Immature natural killer cell (primary cell): ENCODE measurements around the gene MAJIN. TPM values are rescaled to one million over a fixed set of nuclear protein-coding genes. Genes with fewer than 3 reads are reported as not detected.
"Not testable (repeated sequence)": the region's sequence is repeated elsewhere in the genome, so short reads cannot be mapped to it uniquely, and the experiment has no call there.

Experiments
- DNase-seq, 3 donors: peaks; one replicate each; pipeline ENCODE4 v3.0.0; 2022; ENCODE audit warnings: mixed read lengths in 1 of 3
- H3K27ac Mint-ChIP-seq, 6 donors: one replicate each; pipeline ENCODE4 v1.8.0; 2020; ENCODE audit warnings: mixed read lengths in 6 of 6, mild to moderate bottlenecking in 5 of 6, inconsistent platforms in 4 of 6, moderate library complexity in 3 of 6
- H3K27me3 Mint-ChIP-seq, 3 donors: one replicate each; pipeline ENCODE4 v1.8.0; 2020 to 2021; ENCODE audit warnings: low read depth in 3 of 3, mild to moderate bottlenecking in 3 of 3, mixed read lengths in 3 of 3, moderate library complexity in 3 of 3, inconsistent platforms in 1 of 3
- H3K36me3 Mint-ChIP-seq, 3 donors: one replicate each; pipeline ENCODE4 v1.8.0; 2020; ENCODE audit warnings: mixed read lengths in 3 of 3, inconsistent platforms in 2 of 3, mild to moderate bottlenecking in 2 of 3
- H3K4me1 Mint-ChIP-seq, 2 donors: one replicate each; pipeline ENCODE4 v1.8.0; 2020; ENCODE audit warnings: inconsistent platforms in 2 of 2, mild to moderate bottlenecking in 2 of 2, mixed read lengths in 2 of 2, moderate library complexity in 1 of 2
- H3K4me3 Mint-ChIP-seq, 5 donors: one replicate each; pipeline ENCODE4 v1.8.0; 2020; ENCODE audit warnings: mild to moderate bottlenecking in 5 of 5, mixed read lengths in 5 of 5, inconsistent platforms in 3 of 5, moderate library complexity in 3 of 5
- H3K9me3 Mint-ChIP-seq, 6 donors: one replicate each; pipeline ENCODE4 v1.8.0; 2020; ENCODE audit warnings: mild to moderate bottlenecking in 6 of 6, mixed read lengths in 6 of 6, inconsistent platforms in 4 of 6, moderate library complexity in 3 of 6
- polyA plus RNA-seq, 3 donors: library from polyadenylated mRNA; unstranded; fragments of 300-500 nt; fragmentation: Illumina TruSeq; gene quantifications; one replicate each; pipeline ENCODE4 v1.2.3, GENCODE V29; 2021

Gene MAJIN, protein sequence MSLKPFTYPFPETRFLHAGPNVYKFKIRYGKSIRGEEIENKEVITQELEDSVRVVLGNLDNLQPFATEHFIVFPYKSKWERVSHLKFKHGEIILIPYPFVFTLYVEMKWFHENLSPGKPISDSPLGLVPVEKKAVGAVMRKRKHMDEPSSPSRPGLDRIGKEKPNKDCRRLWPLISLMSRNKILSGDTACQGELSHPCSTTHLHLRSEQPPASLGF
- not detected for polyA plus RNA-seq

DNA sequence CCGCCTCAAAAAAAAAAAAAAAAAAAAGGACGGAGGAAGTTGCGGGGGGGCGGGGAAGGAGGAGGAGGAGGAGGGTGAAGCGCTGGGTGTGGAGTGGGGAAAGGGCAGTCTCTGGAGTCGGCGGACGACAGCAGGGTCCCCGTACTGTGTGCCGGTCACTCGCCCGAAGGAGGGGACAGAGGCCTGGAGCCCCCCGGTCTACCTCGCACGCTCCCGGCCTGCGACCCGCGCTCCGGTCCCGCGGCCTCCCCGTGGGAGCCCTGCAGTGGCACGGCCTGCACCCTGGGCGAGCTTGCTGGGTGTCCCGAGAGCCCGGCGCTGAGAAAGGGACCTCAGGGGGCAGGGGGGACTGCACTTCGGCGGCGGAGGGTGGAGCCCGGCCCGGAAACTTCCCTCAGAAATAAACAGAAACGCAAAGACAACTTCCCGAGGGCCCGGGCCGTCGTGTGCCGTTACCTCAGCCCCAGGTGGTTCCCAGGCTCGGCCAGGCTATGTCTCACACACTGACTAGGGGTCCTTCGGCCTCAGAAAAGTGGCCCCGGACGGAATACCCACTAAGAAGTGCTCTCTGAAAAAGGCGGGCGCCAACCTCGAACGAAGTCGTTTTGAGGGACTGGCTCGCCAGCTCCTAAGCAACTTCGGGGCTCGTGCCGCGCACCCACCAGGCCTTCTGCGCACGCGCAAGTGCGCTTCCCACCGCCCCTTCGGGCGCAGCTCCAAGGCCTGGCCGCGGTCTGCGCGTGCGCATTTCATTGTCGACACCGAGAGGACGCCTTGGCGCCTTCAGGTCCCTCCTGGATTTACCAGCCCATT lies at the start of gene MAJIN:
Gene MAJIN, minus strand, starts transcription at position 688 of the 813 bp plus-strand sequence. CDS start 12,703 bp downstream, outside the sequence.
- Mint-ChIP-seq H3K4me3 (peak within 1 kb of the TSS; percentile 43 to 73 (median 65)), H3K36me3 (no peaks in the 10 kb centered on the region), H3K27ac (no peak within 1 kb of the TSS), H3K4me1 (peaks cover 13 to 20% of the 10 kb centered on the region in 2 donors), H3K9me3 (no peaks in the 10 kb centered on the region), H3K27me3 (peaks cover 0 to 18% (median 8%) of the 10 kb centered on the region in 3 donors)
- DNase-seq, result peak; percentile 70 to 81 (median 78)

DNA sequence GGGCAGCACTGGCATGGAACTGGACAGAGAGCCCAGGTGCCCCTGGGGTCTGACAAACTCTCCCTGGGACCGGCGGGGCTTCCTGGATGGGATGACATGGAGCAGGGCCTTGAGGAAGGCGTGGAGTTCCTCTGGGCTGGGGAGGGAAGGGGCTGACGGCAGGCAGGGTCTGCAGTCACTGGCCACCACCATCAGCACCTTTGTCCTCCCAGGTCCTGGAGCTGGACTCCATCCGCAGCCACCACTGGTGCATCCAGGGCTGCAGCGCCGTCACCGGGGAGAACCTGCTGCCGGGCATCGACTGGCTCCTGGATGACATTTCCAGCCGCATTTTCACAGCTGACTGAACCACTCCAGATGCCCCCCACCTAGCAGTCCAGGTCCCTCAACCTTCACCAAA lies 49.6 kb upstream of the MAJIN start:
- H3K9me3 Mint-ChIP-seq, result no peaks in the 10 kb centered on the region
- H3K27ac Mint-ChIP-seq, result no peak overlapping the region
- no peak for DNase-seq
- H3K27me3 Mint-ChIP-seq, result peaks cover 0 to 4% (median 1%) of the 10 kb centered on the region in 3 donors
- H3K4me1 Mint-ChIP-seq, result peaks cover 6 to 8% of the 10 kb centered on the region in 2 donors
- H3K36me3 Mint-ChIP-seq, result peaks cover 3 to 10% (median 9%) of the 10 kb centered on the region in 3 donors
- H3K4me3 Mint-ChIP-seq, result no peak overlapping the region

DNA sequence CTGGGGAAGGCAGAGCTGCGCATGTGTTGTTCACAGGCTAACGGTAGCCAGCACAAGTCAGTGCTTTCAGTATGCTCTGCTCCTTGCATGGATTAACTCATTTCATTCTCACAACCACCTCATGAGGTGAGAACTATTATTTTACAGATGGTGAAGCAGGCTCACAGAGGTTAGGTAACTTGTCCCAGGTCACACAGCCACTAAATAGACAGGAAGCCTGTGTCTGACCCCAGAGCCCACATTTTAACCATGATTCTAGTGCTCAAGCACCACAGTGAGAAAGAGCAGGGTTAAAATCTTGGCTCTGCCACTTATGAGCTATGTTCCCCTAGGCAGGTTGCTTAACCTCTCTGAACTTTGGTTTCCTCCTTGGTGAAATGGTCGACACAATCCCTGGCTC lies 49.1 kb upstream of the MAJIN start:
- no peak for DNase-seq
- Mint-ChIP-seq H3K4me1 (peaks cover 11 to 12% of the 10 kb centered on the region in 2 donors), H3K36me3 (peaks cover 3 to 10% (median 10%) of the 10 kb centered on the region in 3 donors), H3K27ac (no peak overlapping the region), H3K27me3 (peaks cover 0 to 4% (median 1%) of the 10 kb centered on the region in 3 donors), H3K9me3 (no peaks in the 10 kb centered on the region), H3K4me3 (no peak overlapping the region)

DNA sequence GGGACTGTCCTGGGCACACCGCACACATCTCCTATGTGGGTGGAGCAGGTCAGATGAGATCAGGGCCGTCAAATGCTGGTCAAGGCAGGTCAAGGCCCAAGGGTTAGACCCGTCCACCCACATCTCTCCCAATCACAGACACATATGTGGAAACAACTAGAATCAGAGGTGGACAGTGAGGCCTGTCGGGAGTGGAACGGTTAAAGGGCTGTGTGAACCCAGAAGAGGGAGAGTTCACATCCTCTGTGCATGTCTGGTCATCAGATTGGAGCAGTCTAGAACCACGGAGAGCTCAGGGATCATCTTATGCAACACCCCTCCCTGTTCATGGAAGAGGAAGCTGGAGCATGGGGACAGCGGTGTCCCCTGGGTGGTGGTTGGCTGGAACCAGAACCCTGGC lies 47.9 kb upstream of the MAJIN start:
- peaks cover 13 to 17% of the 10 kb centered on the region in 2 donors for H3K4me1 Mint-ChIP-seq
- peaks cover 3 to 10% (median 10%) of the 10 kb centered on the region in 3 donors for H3K36me3 Mint-ChIP-seq
- no peak overlapping the region for H3K27ac Mint-ChIP-seq
- H3K9me3 Mint-ChIP-seq, result no peaks in the 10 kb centered on the region
- no peak for DNase-seq
- peaks cover 1 to 4% (median 1%) of the 10 kb centered on the region in 3 donors for H3K27me3 Mint-ChIP-seq
- no peak overlapping the region for H3K4me3 Mint-ChIP-seq

DNA sequence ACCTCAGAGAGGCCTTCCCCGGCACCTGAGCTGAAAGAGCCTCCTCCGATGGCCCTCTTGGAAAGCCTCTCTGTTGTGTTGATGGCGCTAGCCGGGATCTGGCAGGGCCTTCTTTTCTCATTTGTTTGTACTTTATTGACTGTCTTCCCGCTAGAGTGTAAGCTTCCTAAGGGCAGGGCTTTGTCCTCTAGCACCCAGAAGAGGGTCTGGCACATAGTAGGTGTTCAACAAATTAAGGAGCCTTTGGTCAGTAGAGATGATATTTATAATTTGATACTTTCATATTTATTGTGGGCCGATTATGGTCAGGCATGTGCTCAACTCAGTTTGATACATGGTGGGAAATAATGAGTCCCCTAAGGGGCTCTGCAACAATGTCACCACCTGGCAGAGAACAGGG lies 46.0 kb upstream of the MAJIN start:
- peaks cover 2 to 7% (median 4%) of the 10 kb centered on the region in 3 donors for H3K27me3 Mint-ChIP-seq
- H3K27ac Mint-ChIP-seq, result no peak overlapping the region
- H3K4me1 Mint-ChIP-seq, result peaks cover 23 to 24% of the 10 kb centered on the region in 2 donors
- H3K4me3 Mint-ChIP-seq, result no peak overlapping the region
- peaks cover 3 to 10% (median 10%) of the 10 kb centered on the region in 3 donors for H3K36me3 Mint-ChIP-seq
- H3K9me3 Mint-ChIP-seq, result no peaks in the 10 kb centered on the region
- no peak for DNase-seq

DNA sequence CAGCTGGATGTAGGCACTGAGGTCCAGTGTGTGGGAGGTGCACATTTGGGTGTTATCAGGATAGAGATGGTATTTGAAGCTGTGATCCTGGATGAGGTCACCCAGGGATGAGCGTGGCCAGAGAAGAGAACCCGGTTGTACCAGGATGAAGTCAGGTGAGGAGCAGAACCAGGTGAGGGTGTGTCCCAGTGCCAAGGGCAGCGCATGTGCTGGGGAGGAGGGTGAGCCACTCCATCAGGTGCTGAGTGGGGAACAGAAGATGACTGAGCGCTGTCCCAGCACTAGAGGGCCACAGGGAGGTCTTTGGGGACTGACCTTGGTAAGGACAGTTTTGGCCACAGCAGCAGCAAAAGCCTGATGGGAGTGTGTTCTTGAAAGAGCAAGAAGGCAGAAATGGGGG lies 44.8 kb upstream of the MAJIN start:
- no peaks in the 10 kb centered on the region for H3K9me3 Mint-ChIP-seq
- H3K4me1 Mint-ChIP-seq, result peaks cover 25 to 26% of the 10 kb centered on the region in 2 donors
- H3K27me3 Mint-ChIP-seq, result peaks cover 1 to 5% (median 4%) of the 10 kb centered on the region in 3 donors
- peaks cover 3 to 6% (median 5%) of the 10 kb centered on the region in 3 donors for H3K36me3 Mint-ChIP-seq
- no peak for DNase-seq
- H3K4me3 Mint-ChIP-seq, result peak overlapping the region in 2 of 5 donors; percentile 19 to 29
- peak overlapping the region in 2 of 6 donors; percentile 38 to 68 for H3K27ac Mint-ChIP-seq

DNA sequence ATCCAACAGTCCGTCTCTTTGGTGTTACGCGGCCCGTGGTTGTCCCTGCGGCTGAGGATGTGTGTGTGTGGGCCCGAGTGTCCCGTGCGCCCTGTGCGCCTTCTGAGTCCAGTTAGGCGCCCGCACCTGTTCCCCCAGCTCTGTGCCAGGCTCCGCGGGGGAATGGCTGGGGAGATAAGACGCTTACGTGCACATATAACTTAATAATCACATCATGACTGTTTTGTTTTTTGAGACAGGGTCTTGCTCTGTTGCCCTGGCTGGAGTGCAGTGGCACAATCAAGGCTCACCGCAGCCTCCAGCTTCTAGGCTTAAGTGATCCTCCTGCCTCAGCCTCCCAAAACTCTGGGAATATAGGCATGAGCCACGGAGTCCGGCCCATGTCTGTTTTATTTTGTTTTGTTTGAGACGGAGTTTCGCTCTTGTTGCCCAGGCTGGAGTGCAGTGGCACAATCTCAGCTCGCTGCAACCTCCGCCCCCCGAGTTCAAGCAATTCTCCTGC lies 42.9 kb upstream of the MAJIN start:
- Mint-ChIP-seq H3K36me3 (peaks cover 3 to 6% (median 5%) of the 10 kb centered on the region in 3 donors), H3K4me1 (peaks cover 25 to 26% of the 10 kb centered on the region in 2 donors), H3K4me3 (peak overlapping the region; percentile 80 to 89 (median 87)), H3K9me3 (no peaks in the 10 kb centered on the region), H3K27me3 (peaks cover 1 to 5% (median 4%) of the 10 kb centered on the region in 3 donors), H3K27ac (peak overlapping the region; percentile 59 to 90 (median 88))
- no peak for DNase-seq

DNA sequence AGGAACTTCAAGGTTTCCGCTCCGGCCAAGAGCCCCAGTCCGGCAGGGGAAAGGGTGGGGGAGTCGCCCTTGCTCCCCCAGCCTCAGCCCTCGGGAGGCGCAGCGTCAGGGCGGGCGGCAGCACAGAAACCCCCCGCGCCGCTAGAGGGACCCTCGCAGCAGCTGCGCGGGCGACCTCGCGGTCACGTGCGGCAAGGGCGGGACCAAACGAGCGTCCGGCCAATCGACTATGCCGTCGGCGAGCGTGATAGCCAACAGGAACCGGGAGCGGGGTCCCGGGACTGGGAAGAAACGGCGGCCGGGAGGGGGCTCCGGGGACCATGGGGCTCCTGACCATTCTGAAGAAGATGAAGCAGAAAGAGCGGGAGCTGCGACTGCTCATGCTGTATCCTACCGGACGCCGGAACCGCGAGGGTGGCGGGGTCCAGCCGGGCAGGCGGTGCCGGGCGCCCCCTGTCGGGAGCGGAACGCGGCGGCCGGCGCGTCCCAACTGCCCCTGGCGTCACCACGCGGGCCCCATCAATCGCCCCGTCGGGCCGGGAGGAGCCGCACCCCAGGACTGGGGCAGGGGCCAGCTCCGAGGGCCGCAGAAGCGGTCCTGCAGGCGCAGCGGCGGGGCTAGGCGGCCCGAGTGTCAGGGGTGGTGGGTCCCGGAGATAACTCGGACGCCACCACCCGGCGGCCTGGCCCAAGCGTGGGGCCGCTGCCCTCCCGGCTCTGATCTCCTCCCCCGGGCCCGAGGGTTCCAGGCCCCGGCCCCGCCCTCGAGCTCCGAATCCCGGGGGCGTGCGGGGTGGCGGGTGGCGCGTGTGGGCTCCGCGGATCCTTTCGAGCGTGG lies 42.2 kb upstream of the MAJIN start, which contains the start of gene ARL2:
Gene ARL2, plus strand, starts transcription at position 273 of the 838 bp plus-strand sequence. Its CDS starts 48 bp downstream, at position 321.
- no peaks in the 10 kb centered on the region for H3K9me3 Mint-ChIP-seq
- peak within 1 kb of the TSS; percentile 92 to 99 (median 96) for H3K27ac Mint-ChIP-seq
- H3K36me3 Mint-ChIP-seq, result peaks cover 0 to 6% (median 5%) of the 10 kb centered on the region in 3 donors

DNA sequence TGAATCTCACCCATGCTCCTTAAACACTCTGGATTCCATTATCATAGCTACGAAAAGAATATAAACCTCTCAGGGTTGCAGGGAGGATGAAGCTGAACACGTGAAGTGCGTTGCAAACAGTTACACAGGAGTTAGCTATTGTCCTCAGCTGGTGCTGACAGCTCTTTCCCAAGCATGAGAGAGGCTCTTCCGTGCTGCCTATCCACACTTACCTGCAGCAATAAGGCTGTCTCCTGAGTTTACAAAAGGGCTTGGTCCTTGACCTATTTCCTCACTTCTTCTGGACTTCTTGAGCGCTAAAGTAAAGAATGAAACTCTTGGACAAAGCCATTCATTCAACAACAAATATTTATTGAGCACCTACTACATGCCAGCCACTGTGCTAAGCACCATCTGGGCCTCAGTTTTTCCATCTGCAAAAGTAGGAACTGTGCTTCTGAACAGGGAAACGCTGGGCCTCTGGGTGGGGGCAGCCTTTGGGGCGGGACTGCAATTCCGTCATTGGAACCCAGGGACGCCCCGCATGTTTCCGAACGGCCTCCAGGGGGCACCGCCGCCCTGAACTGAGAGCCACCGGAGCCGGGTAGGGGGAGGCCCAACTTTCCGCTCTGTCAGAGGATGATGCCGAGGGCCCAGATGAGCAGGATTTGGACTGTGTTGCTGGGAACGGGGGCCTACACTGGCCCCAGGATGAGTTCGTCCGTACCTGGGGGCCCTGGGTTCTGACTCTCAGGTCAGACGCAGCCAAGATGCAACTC lies 41.4 kb upstream of the MAJIN start:
- no peaks in the 10 kb centered on the region for H3K9me3 Mint-ChIP-seq
- H3K4me1 Mint-ChIP-seq, result peaks cover 25 to 26% of the 10 kb centered on the region in 2 donors
- DNase-seq, result peak; percentile 87 to 90 (median 90)
- H3K27me3 Mint-ChIP-seq, result peaks cover 1 to 4% (median 3%) of the 10 kb centered on the region in 3 donors
- H3K36me3 Mint-ChIP-seq, result peaks cover 0 to 6% (median 5%) of the 10 kb centered on the region in 3 donors
- peak overlapping the region; percentile 92 to 99 (median 96) for H3K27ac Mint-ChIP-seq
- H3K4me3 Mint-ChIP-seq, result peak overlapping the region; percentile 91 to 96 (median 94)

More for the DNA sequence above, 42.2 kb upstream of the MAJIN start, which contains the start of gene ARL2:
- peak; percentile 88 to 90 (median 88) for DNase-seq
- Mint-ChIP-seq H3K27me3 (peaks cover 1 to 5% (median 4%) of the 10 kb centered on the region in 3 donors), H3K4me3 (peak within 1 kb of the TSS; percentile 91 to 96 (median 94)), H3K4me1 (peaks cover 25 to 26% of the 10 kb centered on the region in 2 donors)

DNA sequence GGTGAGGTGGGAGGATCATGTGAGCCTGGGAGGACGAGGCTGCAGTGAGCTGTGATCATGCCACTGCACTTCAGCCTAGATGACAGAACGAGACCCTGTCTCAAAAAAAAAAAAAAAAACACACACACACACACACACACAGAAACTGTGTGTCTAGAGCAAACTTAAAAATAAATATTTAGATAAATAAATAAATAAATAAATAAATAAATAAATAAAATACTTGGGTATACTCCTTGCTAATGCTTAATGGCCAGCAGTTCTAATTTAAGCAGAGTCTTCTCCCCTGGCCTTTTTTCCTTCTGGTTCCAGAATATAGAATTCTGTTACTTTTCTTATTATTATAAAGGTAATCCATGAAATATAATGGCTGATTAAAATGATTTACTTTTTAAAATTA lies 37.0 kb upstream of the MAJIN start:
- Mint-ChIP-seq H3K27ac (no peak overlapping the region), H3K4me3 (no peak overlapping the region), H3K9me3 (no peaks in the 10 kb centered on the region), H3K27me3 (peaks cover 1 to 3% (median 2%) of the 10 kb centered on the region in 3 donors), H3K4me1 (peaks cover 9 to 10% of the 10 kb centered on the region in 2 donors), H3K36me3 (no peaks in the 10 kb centered on the region)
- DNase-seq, result no peak

DNA sequence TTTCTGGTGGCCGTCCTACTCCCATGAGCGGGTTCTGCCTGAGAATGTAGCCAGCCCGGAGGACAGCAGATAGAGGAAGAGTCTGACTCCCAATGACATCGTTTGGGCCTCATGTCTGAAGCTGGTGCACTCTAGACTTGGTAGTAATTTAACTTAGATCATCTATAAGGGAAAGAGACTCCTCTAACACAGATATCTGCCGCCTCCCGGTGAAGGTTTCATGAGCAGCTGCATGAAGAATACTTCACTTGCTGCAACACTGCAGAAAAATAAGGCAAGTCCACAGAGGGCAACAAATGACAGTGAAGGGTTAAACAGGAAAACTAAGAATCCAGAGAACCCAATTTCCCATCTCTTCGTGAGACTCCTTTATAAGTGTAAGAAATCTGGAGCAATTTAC lies 36.1 kb upstream of the MAJIN start:
- no peak overlapping the region for H3K4me3 Mint-ChIP-seq
- peaks cover 3% of the 10 kb centered on the region in 2 donors for H3K4me1 Mint-ChIP-seq
- H3K9me3 Mint-ChIP-seq, result no peaks in the 10 kb centered on the region
- H3K27me3 Mint-ChIP-seq, result peaks cover 0 to 1% (median 0%) of the 10 kb centered on the region in 3 donors
- H3K36me3 Mint-ChIP-seq, result no peaks in the 10 kb centered on the region
- H3K27ac Mint-ChIP-seq, result no peak overlapping the region
- DNase-seq, result no peak

DNA sequence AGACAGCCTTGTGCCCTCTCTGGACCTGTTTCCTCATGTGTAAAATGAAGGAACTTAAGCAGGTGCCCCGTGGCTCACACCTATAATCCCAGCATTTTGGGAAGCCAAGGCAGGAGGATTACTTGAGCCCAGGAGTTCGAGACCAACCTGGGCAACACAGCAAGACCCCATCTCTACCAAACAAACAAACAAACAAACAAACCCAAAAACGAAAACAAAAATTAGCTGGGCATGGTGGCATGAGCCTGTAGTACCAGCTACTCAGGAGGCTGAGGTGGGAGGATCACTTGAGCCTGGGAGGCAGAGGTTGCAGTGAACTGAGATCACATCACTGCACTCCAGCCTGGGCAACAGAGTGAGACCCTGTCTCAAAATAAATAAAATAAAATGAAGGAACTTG lies 32.1 kb upstream of the MAJIN start:
- not testable (repeated sequence) for DNase-seq, H3K9me3 Mint-ChIP-seq

More for the DNA sequence above, 32.1 kb upstream of the MAJIN start:
- H3K4me3 Mint-ChIP-seq, H3K27ac Mint-ChIP-seq, H3K4me1 Mint-ChIP-seq, H3K36me3 Mint-ChIP-seq, H3K27me3 Mint-ChIP-seq: not testable (repeated sequence)
